NCI-H1694 (cell line): Measurements from ENCODE around the gene QKI.

ENCODE experiments used
- DNase-seq: peaks from one replicate; lab custom pipeline; 2025; lab: John Stamatoyannopoulos, UW

QKI gene

DNA sequence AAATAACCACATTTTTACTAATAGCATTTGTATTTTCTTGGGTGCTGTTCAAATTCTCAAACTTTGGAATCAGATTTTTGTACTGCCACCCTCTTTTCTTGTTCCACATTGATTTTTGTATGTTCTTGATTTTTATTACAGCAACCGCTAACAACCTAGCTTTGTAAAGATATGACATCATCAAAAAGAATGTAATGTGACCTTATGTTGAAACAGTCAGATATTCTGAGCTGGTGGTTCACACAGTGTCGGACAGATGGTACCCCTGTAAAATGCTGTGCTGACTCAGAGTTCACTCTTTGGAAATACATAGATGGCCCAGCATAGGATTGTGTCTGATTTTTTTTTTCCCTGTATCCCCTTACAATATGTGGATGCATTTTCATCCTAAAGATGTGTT, 118.9 kb downstream of the QKI start:
- DNase-seq = peak; percentile 29

DNA sequence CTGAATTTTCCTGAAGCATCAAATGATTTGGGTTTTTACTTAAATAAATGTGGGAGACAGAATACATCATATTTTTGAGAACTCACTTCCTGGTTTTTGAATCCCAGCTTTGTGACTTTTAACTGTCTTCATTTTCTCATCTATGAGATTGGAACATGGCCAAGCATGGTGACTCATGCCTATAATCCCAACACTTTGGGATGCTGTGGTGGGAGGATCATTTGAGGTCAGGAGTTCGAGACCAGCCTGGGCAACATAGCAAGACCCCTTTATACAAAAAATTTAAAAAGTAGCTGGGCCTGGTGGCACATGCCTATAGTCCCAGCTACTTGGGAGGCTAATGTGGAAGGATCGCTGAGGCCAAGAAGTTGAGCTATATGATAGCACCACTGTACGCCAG, 122.3 kb downstream of the QKI start:
- DNase-seq = no peak

DNA sequence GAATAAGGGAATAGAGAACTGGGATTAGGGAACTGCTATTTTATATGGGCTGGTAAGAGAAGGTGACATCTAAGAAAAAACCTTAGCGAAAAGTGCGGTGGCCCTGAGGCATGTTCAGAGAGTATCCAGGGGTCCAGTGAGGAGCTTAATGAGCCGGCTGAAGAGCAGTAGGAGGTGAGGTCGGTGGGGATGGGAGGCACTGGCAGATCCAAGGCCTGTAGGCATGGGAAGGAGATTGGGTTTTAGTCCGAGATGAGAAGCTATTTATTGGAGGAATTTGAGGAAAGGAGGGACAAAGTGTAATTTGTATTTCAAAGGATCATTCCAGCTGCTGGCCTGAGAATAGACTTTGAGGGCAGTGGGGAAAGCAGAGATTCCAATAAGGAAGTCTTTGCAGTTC, 123.8 kb downstream of the QKI start:
- no peak for DNase-seq

DNA sequence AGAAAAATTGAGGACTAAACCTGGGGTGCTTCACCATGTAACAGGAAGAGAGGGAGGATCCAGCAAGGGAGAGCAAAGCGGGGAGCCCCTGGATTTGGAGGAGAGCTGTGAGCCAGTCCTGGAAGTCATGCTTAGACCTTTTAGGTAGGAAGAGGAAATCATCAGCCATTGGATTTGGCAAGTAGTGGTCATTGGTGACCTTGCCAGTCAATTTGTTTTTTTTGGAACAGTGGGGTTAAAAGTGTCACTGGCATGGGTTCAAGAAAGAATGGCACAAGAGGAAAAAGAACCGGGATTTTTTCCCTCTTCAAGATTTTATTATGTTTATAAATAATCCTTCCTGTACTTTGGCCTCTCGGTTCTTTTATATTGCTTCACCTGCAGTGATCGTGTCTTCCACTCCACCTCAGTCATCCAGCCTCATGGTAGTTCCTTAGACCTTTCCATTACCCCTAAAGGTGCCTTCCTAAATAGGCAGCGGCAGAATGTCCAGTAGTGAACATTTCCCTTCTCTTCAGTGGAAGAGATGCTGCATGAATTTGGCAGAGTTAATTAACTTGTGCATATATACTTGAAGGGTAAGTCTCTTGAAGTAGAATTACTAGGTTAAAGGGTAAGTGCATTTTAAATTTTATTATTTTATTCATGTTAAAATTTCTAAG, 124.7 kb downstream of the QKI start:
- no peak for DNase-seq

DNA sequence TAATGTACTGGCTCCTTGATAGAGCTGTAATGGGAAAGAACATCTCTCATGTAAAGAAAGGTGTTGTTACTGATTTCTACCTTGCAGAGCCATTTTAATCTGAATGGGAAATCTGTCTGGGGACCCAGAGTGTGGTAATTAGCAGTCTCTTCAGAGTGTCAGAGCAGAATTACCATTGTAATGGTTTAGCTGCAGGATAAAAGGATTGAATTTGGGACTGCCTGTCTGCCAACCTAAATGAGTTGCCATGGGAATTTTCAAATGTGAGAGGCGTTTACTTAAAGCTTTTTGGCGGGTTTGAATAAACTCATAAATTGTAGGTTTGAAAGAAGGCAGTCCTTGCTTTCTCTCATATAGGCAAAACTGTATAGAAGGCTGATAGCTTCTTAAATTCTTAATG, 128.8 kb downstream of the QKI start:
- DNase-seq = no peak

DNA sequence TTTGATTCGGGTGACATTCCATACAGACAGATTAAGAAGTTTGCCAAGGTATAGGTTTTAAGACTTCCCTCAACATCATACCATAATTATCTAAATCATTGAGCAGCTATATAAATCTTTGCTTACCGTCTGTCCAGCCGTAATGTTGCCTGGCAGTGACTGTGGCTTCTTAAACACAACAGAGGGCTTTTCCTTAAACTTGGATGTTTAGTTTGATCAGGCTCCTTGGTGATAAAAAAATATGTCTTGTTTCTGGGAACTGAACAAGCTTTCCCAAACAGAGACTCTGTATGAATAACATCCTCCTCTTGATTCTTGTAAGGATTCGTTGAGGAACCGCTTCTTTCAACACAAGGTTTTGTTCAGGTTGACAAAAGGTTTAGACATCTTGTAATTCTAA, 130.9 kb downstream of the QKI start:
- no peak for DNase-seq

DNA sequence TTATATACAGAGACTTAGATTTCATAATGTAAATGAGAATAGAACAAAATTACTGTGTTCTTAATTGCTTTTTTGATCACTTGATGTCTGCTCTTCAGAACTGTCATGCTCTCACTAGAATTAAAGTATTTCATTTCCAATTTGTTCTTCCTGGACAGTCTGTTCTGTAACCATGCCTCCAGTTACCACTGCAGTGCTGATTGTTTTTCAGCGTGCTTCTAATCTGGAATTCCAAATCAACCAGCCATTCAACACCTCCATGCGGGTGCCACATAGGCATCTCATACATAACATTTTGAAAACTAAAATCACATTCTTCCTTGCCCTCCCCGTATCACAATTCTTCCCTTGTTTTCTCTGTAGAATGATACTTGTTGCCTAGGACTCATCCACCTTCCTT, 132.8 kb downstream of the QKI start:
- no peak for DNase-seq

DNA sequence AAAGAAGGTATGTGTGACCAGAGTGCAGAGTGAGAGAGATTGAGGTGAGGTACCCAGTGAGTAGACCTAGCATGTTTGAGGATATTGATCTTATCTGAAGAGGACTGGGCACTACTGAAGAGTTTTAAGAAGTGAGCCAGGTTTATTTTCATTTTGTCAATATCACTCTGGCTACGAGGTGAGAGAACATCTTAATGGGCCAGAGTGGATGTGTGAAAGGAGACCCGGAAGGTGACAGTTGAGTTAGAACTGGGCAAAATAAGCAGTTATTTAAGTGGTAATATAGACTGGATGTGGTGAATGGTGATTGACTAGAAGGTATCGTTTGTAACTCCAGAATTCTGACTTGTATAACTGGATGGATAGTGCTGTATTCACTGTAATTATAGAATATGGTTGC, 134.1 kb downstream of the QKI start:
- no peak for DNase-seq

DNA sequence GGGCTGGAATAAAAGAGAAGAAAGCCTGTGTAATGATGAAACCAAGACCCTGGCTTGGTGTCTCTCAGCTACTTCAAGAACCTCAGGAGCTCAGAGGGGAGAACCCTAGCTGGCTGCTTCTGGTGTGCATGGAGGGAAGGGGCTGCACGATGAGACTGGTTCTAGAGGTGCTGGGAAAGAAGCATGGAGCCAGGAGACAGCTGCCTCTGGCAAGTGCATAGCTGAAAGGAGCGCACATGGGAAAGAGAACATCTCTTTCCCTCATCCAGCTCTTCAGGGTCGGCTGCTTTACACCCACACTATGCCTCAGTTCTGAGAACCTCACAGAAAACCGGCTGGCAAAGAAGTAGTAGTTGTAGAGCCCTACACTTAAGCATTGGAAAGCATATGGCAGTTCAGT, 139.5 kb downstream of the QKI start:
- DNase-seq = no peak

DNA sequence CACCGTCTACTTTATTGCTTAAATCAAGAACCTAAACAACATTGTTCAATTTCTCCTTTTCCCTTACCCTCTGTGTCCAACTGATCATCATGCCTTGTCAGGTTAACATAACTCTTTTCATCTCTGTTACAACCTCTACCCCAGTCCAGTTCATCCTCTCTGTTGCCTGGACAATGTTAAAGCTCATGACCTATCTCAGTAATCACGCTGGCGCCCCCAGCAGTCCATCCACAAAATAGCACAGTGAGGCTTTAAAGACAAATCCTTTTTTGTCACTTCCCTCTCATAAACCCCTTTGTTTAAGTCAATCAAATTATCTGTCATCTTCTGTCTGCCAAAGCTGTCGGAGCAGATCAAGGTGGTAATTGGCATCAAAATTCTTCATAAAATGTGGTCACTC, 140.1 kb downstream of the QKI start:
- peak; percentile 6 for DNase-seq

DNA sequence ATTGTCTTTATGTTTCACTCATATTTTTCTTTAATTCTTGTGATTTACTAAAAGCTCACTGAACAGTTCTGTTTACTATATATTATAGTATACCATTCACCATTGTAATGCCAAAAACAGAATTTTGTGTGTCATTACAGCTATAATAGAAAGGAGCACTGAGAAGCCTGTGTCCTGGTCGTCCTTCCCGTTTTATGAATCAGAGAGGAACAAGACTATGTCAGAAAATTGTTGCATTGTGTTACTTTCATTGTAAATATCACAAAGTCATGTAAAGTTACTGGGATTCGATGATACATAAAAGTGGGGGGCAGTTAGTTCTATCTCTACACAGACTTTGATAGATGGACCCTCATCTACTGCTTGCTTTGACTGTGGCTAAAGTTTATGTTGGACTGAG, 145.1 kb downstream of the QKI start:
- no peak for DNase-seq

DNA sequence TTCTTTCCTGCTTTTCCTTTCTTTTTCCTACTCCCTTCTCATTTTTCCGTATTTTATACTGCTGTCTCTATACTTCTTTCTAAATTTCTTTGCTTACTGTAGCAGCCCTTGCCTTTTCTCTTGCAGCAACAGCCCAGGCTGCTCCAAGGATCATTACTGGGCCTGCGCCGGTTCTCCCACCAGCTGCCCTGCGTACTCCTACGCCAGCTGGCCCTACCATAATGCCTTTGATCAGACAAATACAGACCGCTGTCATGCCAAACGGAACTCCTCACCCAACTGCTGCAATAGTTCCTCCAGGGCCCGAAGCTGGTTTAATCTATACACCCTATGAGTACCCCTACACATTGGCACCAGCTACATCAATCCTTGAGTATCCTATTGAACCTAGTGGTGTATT, 148.8 kb downstream of the QKI start:
- no peak for DNase-seq

DNA sequence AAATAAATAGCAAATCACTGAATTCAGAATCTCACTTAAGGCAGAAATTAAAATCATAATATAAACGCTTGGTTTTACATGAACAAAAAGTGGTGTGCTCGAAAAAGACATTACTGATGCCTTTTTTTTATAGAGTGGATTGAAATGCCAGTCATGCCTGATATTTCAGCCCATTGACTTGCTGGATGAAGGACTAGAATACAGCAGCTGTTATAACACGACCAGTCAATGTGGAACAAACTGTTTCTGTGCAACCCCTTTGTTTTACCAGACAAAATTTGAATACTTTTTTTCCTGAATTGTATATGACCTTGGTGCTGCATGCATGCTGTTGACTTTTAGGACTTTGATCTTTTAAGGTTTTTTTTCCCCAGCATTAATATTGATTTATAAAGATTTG, 150.0 kb downstream of the QKI start:
- no peak for DNase-seq

DNA sequence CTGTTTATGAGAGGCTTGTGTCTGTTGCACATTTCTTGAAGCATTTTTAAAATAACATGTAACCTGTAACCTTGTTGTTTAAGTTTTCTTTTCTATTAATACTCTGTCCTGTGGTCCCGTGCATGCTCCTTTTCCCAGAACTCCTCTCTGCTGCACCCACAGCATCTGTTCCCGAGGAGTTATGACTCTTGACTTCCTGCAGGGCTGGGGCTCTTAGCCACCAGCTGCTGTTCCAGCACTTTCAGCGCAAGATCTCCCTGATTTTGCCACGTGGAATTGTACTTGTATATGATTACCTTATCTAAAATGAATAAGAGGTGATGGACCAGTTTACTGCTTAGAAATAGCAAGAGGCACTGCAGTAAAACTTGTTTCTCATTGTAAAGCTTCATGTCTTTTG, 150.6 kb downstream of the QKI start:
- DNase-seq = no peak

DNA sequence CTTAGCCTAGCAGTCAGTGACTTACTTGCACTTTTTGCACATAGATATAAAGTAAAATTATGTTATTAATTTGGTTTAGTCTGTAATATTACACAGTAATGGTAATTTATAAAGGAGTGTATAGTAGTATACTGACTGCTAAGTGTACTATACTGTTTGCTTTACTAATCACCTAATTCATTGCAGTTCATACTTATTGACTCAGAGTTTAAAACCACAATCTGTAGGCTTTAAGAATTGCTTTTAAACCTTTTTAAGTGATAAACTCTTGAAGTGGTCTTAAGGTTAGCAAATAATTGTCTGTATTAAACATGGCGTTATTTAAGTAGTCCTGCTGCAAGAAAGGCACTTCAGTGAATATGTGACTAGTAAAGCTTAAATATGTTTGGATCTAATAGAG, 151.5 kb downstream of the QKI start:
- DNase-seq = no peak

DNA sequence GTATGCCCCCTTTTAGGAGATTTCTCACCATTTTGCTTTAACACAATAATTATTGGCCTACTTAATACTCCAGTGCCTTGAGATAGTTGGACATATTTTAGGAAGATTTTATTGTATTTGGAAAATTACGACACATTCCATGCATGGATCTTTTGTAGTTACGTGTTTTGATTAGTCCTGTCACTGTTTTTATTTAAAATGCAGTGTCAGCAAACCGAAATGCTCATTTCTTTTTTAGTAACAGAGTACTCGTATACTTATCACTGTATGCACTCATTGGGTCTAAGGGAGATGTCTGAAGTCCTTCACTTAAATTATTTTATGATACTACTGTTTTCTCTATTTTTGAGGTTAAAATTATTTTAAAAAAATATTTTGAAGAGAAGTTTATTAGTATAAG, 153.8 kb downstream of the QKI start:
- DNase-seq = no peak

DNA sequence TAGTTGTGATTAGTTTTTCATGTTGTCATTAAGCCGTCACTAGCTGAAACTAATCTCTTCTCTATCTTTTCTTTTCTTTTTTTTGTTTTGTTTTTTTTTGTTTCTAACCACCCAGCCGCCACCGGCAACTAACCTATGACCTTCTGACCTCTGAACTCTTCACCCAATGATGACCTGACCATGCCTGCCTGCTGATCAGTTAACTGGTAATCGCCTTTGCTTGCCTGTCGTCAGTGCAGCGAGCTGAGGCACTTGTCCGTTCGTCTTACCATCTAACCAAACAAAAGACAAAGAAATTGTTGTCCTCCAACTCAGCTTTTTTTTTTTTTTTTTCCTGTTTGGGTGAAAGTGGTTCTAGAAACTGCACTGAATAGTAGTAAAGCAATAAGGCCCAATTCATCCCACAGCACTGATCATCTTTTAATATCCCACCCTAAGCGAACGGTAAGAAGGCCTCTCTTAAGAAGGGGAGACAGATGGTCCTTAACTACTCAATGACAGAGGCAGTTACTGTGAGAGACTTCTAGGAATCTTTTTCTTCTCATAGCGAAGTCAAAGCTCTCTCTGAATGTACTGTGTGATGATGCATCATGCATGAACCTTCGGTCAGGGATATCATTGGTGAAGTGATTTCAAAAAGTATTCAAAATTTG, 156.2 kb downstream of the QKI start:
- no peak for DNase-seq

DNA sequence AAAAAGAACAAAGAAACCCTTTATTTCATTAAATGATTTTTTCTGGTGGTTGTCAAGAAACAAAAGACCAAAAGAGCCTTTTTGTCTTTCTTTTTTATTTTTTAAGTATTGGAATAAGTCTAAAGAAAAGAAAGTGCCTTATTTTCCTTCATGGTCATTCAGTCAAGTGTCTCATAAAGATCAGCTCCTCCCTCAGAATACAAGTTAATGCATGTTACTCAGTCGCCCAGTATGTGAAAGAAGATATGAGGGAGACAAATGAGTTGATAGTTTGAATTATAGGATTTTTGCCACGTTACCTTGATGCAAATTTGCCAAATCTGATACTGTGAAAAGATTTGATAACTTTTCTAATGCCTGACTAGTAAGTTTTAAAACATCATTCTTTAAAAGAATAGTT, 157.2 kb downstream of the QKI start:
- no peak for DNase-seq

DNA sequence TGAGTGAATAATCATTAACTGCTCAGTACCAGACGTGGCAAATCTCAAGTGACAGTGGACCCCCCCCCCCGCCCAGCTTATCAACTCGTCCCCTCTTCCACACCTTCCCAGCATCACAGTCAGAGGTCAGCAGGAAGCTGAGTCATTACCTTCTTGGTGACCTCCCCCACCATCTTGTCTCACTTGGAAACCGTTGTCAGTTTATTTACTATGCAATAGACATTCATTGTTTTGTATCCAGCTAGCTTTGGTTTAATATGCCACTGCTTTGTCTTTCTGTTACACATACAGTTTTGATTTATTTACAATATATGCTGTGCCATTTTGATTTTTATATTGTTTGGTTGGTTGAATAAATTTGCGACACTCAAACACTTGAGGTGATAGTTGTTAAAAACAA, 158.1 kb downstream of the QKI start:
- DNase-seq = no peak

DNA sequence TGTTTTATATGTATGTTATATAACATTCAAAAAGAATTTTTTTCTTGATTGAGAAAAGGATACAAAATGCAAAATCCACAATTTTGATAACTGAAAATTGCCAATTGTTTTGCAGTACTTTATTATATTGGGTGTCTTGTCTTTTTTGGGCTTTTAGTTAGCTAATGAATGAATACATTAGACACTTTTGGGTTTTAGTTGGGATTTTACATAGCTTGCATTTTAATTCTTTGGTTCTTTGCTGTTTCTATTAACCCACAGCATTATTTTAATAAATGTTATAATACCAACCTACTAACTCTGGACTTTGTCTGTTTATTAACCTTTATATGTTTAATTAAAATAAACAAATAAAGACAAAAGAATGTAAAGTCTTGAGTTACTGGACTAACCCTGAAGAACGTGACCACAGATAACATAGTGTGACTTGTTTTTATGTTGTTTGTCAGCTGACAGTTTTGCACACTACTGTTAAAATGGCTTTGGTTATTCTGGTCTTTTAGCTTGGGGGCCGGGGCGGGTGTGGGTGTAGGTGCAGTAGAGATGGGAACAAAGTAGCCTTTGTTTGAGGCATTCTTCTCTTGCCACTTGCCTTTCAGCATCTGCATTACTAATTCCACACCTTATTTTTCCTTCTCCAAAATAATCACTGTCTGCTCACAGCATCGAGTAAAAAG, 159.1 kb downstream of the QKI start:
- DNase-seq = no peak

DNA sequence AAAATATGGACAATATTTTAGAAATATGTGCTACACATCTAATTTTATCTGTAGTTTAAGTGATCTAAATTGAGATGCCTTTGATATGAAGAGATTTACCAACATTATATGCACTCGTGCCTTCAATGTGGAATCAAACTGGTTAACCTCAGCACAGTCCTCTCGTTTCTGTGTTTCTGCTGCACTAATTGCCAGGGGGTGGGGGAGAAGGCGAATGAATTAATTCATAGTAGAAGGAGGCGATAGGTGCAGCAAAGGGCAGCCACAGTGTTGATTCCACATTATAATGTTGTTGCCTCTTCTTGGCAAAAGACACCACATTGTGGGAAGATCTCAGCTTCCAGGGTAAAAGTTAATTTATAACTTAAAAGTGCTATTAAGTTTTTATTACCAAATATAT, 161.6 kb downstream of the QKI start:
- no peak for DNase-seq

DNA sequence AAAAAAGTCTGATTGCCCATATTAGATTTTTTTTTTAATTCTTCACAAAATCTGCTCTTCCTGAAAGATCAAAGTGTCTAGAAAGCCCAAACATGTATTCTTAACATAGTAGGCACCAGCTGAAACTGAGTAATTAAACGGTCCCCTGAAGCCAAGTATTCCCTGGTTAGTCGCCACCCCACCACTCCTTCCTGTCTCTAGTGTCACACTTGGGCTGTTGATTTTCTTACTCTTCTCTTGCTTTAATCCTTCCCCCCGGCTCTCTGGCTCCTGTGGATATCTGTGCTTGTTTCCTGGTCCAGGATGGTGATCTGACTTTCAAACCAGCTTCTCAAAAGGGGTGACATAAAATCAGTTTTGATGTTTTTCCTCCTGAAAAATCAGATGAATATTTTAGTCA, 162.9 kb downstream of the QKI start:
- DNase-seq = no peak

DNA sequence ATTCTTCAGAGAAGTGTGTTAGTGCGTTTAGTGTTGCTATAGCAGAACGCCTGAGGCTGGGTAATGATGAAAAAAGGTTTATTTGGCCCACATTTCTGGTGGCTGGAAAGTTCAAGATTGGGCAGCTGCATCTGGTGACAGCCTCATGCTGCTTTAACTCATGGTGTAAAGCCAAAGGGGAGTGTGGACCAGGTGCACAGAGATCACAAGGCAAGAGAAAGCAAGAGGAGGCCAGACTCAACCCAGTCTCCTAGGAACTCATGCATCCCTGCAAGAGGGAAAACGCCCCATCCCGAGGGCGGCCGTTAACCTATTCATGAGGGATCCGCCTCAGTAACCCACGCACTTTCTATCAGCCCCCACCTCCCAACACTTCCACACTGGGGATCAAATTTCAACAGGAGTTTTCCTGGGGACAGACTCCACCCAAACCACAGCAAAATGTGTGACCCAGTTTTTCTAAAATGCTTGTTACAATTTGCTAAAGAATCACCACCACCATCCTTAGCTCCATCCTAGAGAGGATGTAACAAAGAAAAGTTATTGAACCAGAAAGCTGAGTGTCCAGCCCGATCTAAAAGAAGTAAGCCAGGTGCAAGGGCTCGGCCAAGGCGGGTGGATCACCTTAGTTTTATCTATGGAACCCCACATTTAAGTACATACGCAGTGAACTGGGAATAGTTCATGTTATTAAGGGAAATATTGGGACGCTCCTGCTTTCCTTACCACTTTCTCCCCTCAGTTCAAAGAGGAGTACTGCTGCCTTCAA, 164.8 kb downstream of the QKI start:
- DNase-seq = no peak
